Measurements from ENCODE around the gene KANSL1.
A peak's percentile ranks its signal among the peaks of the same experiment; 100 is the strongest.
"Not testable (repeated sequence)": the region's sequence is repeated elsewhere in the genome, so short reads cannot be mapped to it uniquely, and the experiment has no call there.

Gene KANSL1

GRCh38 chr17:46117117-46117516, 76.1 kb downstream of the KANSL1 start:
- no peak for DNase-seq (ENCODE audit: low read depth)

DNA sequence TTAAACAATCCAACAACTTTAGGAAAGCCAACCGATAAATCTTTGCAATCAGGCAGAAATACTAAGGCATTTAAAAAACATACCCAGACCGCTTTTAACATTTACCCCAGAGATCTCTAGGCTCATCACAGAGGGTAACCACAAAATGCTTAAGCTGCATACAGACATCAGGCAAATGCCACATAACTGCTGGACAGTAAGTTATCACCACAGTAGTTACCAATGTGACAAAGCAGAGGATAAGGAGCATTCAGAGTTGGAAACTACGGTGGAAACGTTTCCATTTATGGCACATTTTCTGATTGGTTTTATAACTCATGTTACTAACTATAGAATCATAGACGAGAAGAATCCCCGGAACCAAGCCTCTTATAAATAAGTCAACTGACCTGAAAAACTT, 77.5 kb downstream of the KANSL1 start:
- DNase-seq (ENCODE audit: low read depth), result peak; percentile 3

DNA sequence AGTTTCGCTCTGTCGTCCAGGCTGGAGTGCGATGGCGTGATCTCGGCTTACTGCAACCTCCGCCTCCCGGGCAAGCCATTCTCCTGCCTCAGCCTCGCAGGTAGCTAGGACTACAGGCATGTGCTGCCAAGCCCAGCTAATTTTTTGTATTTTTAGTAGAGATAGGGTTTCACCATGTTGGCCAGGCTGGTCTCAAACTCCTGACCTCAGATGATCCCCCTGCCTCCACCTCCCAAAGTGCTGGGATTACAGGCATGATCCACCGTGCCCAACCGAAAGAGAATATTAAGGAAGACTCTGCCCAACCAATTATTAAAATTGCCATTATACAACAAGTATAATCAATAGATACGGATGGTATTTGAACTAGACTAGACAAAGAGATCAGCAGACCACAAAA, 82.0 kb downstream of the KANSL1 start:
- DNase-seq (ENCODE audit: low read depth), result not testable (repeated sequence)

DNA sequence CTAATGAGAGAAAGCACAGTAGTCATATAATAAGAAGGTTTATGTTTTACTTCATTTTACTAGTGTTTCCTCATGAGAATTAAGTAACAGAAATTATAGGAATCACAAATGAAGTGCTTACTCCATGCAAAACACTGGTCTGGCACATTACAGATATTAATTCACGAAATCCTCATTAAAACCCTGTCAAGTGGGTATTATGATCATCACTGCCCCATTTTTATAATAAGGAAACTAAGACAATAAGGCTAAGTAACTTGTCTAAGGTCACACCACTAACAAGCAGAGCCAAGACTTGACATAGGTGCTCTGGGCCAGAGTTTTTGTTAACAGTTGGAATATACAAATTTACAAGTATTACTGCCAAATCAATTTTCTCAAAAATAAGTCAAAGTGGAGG, 83.0 kb downstream of the KANSL1 start:
- no peak for DNase-seq (ENCODE audit: low read depth)

DNA sequence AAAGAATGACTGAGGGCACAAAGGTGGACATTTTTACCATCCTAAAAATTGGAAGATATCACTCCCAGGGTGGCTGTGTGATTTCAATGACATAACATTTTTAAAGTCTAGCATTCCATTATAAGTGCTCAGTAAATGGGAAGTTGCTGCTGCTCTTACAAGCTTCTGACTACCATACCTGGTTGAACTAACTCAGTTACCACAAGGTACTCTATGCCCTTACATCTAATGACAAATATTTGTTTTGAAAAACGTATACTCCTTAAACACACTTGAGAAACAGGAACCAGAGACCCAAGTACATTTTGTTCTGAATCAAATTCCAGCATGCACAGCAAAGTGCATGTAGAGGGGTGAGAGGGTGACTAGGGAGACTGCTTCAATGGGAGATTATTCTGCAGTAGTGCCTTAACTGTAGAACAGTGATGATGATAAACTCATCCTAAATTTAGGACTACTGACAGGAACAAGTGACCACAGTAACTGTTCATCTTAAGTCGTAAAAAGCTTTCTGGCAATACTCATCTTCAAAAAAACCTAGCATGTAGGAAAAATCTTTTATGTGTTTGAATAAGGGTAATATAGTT, 83.5 kb downstream of the KANSL1 start:
- DNase-seq (ENCODE audit: low read depth), result no peak

- DNase-seq (ENCODE audit: low read depth), result no peak
These were observed 84.6 kb downstream of the KANSL1 start for GRCh38 chr17:46108550-46109110.

GRCh38 chr17:46108120-46108519, 85.1 kb downstream of the KANSL1 start:
- DNase-seq (ENCODE audit: low read depth), result no peak

- no peak for DNase-seq (ENCODE audit: low read depth)
These were observed 86.1 kb downstream of the KANSL1 start for GRCh38 chr17:46106966-46107644.

- DNase-seq (ENCODE audit: low read depth), result not testable (repeated sequence)
These were observed 90.4 kb downstream of the KANSL1 start for GRCh38 chr17:46102806-46103205.

- not testable (repeated sequence) for DNase-seq (ENCODE audit: low read depth)
These were observed 91.2 kb downstream of the KANSL1 start for GRCh38 chr17:46101785-46102617.

DNA sequence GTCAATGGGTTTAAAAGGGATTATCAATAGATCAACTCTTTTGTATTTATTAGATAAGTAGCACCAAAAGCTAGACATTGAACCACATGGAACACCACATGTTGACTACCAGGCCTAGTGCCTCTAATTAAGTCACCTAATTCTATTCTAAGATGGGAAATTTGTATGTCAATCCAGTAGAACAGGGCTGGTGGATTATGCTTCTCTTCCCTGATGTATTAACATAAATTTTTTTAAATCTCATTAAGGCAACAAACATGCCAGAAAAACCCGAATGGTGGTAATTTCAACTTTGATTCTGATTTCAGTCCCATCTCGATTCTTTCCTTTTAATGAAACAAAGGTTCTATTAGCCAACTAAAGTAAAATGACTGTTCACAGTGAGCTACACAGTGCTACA, 92.6 kb downstream of the KANSL1 start:
- DNase-seq (ENCODE audit: low read depth), result no peak

DNA sequence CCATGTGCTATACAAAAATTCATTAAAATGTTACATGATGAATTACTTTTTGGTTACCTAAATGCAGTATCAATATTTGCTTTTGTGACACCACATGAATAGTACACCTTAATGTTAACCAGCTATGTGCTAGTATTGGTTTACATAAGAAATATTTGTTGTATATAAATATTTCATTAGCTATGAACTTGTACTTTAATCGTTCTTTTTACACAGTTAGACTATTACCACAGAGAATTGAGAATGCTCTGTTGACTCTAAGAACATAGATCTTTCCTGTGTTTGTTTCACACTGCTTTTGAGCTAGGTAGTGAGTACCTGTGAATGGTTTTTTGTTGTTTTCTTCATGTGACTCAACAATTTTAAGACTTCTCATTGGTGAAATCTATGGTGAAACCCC, 93.4 kb downstream of the KANSL1 start:
- DNase-seq (ENCODE audit: low read depth), result no peak

DNA sequence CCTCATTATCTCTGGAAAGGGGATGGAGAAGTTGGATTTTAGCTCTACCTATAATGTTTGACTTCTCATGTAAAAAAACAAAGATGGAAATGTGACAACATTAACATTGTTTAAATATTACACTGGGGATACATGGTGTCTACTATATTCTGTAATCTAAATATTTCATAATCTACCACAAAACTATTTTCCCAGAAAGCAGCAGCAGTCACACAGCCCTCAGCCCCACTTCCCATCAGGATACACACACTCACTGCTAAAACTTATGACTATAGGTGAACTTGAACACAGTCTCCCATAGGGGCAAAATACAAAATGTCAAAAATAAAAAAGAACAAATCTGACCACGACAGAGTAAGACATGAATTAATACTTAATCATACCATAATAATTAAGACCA, 95.7 kb downstream of the KANSL1 start:
- DNase-seq (ENCODE audit: low read depth), result peak; percentile 40

GRCh38 chr17:46092991-46093390, 100.2 kb downstream of the KANSL1 start:
- DNase-seq (ENCODE audit: low read depth), result no peak

- no peak for DNase-seq (ENCODE audit: low read depth)
These were observed 102.4 kb downstream of the KANSL1 start for GRCh38 chr17:46090871-46091270.

DNA sequence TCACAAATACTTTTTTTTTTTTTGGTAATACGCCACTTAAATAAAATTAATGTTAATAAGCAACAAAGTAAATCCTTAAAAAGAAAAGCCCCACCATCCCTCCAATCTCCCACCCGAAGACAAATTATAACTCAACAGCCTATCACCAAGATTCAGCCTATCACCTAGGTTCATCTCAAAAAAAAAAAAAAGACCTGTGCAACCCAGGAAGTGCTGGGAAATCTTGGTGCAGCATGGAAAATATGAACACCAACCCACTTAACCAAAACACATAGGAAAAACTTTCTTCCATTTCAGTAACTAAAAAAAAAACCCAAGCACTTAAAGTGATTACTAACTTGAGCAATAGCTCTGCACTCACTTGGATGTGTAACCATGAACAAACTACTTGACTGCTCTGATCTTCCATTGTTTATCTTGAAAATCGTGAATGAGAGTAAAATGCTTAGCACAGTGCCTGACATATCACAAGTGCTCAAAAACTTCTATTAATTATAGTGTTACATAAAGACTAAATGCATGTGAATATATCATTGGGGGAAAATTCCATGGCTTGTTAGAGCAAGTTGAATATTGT, 103.8 kb downstream of the KANSL1 start:
- no peak for DNase-seq (ENCODE audit: low read depth)

- no peak for DNase-seq (ENCODE audit: low read depth)
These were observed 104.6 kb downstream of the KANSL1 start for GRCh38 chr17:46088595-46088994.

DNA sequence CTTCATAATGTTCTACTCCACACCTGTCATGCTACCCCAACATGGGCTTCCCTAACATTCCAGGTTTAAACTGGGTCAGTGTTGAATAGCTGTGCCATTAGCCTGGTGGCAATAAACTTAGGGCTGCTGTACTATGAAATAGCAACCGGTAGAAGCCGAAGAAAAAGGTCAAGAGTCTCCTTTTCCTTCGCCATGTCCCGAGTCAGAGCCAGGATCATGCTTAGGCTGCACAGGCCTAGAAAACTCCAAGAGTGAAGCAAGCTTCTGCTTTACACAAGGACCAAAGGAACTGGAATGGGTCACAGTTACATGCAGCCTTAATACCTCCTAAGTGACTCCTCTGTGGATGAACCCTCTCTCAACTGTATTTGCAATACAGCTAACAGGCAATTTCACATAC, 105.4 kb downstream of the KANSL1 start:
- not testable (repeated sequence) for DNase-seq (ENCODE audit: low read depth)

- no peak for DNase-seq (ENCODE audit: low read depth)
These were observed 106.4 kb downstream of the KANSL1 start for GRCh38 chr17:46086821-46087220.

DNA sequence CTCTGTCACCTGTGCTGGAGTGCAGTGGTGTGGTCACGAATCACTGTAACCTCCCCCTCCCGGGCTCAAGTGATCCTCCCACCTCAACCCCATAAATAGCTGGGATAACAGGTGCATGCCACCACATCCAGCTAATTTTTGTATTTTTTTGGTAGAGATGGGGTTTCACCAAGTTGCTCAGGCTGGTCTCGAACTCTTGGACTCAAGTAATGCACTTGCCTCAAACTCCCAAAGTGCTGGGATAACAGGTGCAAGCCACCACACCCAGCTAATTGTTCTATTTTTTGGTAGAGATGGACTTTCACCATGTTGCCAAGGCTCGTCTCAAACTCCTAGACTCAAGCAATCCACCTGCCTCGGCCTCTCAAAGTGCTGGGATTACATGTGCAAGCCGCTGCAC, 107.7 kb downstream of the KANSL1 start:
- no peak for DNase-seq (ENCODE audit: low read depth)

GRCh38 chr17:46082257-46082656, 111.0 kb downstream of the KANSL1 start:
- no peak for DNase-seq (ENCODE audit: low read depth)

GRCh38 chr17:46081018-46081320, 112.3 kb downstream of the KANSL1 start:
- DNase-seq (ENCODE audit: low read depth), result no peak

Data from fibroblast of gingiva (primary cell).